HepG2 (cell line): Measurements from ENCODE around the gene GDI1. TPM values are rescaled to one million over a fixed set of nuclear protein-coding genes. Genes with fewer than 3 reads are reported as not detected.

ENCODE experiments used
- ATAC-seq: fragments of 200-7000 bp; cut with Tn5 transposase; 3 replicates; pipeline ENCODE4 v1.9.1; 2020; ENCODE audit warnings: mild to moderate bottlenecking, moderate library complexity
- BruUV-seq: library from RNA; stranded (reverse); fragments of 400-500 nt; replicated peaks from 2 replicates; lab custom pipeline; 2021; lab: Mats Ljungman, UMichigan
- CTCF ChIA-PET: fragments of 300-600 bp; formaldehyde crosslinking; extraction: SDS; loops from one replicate; lab custom pipeline; 2021; ENCODE audit warnings: low total read pairs, inconsistent platforms, low intra/inter-chr PET ratio; lab: Yijun Ruan, JAX
- POLR2A ChIA-PET: fragments of 350-600 bp; sonication (Branson Sonifier 250); formaldehyde crosslinking; loops from one replicate; lab custom pipeline; 2020; ENCODE audit warnings: antibody characterized with exemption, inconsistent platforms; lab: Yijun Ruan, JAX
- DNase-seq: peaks from one replicate; pipeline ENCODE4 v3.0.0-alpha.2; 2015; ENCODE audit warnings: low spot score
- FAIRE-seq: peaks from 3 replicates; lab custom pipeline; 2011; peaks lifted over from hg19 to GRCh38; lab: Jason Lieb, UNC
- H2AFZ ChIP-seq: one replicate; pipeline ENCODE4 v1.6.1; 2011; ENCODE audit warnings: low read length, inconsistent platforms
- H3K27ac ChIP-seq: fragments of 300-600 bp; 3 replicates; pipeline ENCODE4 v1.8.0; 2011; ENCODE audit warnings: mixed run types, mild to moderate bottlenecking, mixed read lengths, low read length, inconsistent platforms; ENCODE audit not compliant: insufficient read depth; ENCODE audit errors: extremely low read length
- H3K27me3 ChIP-seq, 2 experiments: fragments of 200-600 bp in 1 of 2; 2 replicates in 1 of 2; 3 replicates in 1 of 2; pipeline versions ENCODE4 v1.6.0 to v1.8.0; 2011; ENCODE audit warnings: low read length in 2 of 2, mild to moderate bottlenecking in 2 of 2, moderate library complexity in 2 of 2, inconsistent platforms in 1 of 2; ENCODE audit not compliant: insufficient read depth in 2 of 2, control insufficient read depth in 1 of 2
- H3K36me3 ChIP-seq, 2 experiments: fragments of 200-600 bp in 1 of 2; replicated peaks in 1 of 2; 2 replicates in 1 of 2; 3 replicates in 1 of 2; pipeline versions ENCODE4 v1.5.1 to v1.8.0; 2011; ENCODE audit warnings: low read length in 2 of 2, inconsistent platforms in 1 of 2; ENCODE audit not compliant: insufficient read depth in 2 of 2, control insufficient read depth in 1 of 2
- H3K4me1 ChIP-seq: 2 replicates; pipeline ENCODE4 v1.5.1; 2012; ENCODE audit warnings: low read length, inconsistent platforms; ENCODE audit not compliant: insufficient read depth
- H3K4me2 ChIP-seq: 2 replicates; pipeline ENCODE4 v1.6.0; 2011; ENCODE audit warnings: low read depth, low read length, inconsistent platforms
- H3K4me3 ChIP-seq, 3 experiments: fragments of 200-600 bp in 1 of 3; sonication (generic), shearing (Covaris generic) in 1 of 3; replicated peaks in 1 of 3; 2 replicates each; pipeline ENCODE4 v1.5.1; 2011 to 2016; ENCODE audit warnings: low read length in 3 of 3, inconsistent platforms in 2 of 3, low read depth in 2 of 3, mild to moderate bottlenecking in 2 of 3, control low read depth in 1 of 3, mixed read lengths in 1 of 3; ENCODE audit not compliant: insufficient read depth in 1 of 3
- H3K79me2 ChIP-seq: one replicate; pipeline ENCODE4 v1.6.1; 2011; ENCODE audit warnings: low read length, inconsistent platforms; ENCODE audit not compliant: insufficient read depth
- H3K9ac ChIP-seq: 2 replicates; pipeline ENCODE4 v1.6.0; 2011; ENCODE audit warnings: mild to moderate bottlenecking, low read depth, low read length, inconsistent platforms; ENCODE audit not compliant: insufficient read depth
- H3K9me3 ChIP-seq: 2 replicates; pipeline ENCODE4 v1.5.1; 2012; ENCODE audit warnings: mild to moderate bottlenecking, low read length
- H4K20me1 ChIP-seq: 2 replicates; pipeline ENCODE4 v1.6.0; 2011; ENCODE audit warnings: inconsistent platforms, mild to moderate bottlenecking, low read length, moderate library complexity; ENCODE audit not compliant: insufficient read depth
- ARID2 ChIP-seq: sonication (generic); formaldehyde crosslinking; IDR thresholded peaks from 2 replicates; pipeline ENCODE4 v1.8.1; 2022; ENCODE audit warnings: mild to moderate bottlenecking, missing genetic modification reagents, borderline replicate concordance
- CEBPZ ChIP-seq: IDR thresholded peaks from 2 replicates; pipeline ENCODE4 v1.6.1; 2012; ENCODE audit warnings: low read length, improper control_type of control experiment
- ETV6 ChIP-seq: sonication (generic); formaldehyde crosslinking; conservative IDR thresholded peaks from 2 replicates; pipeline ENCODE4 v1.4.0; 2020; ENCODE audit warnings: missing genetic modification reagents
- FIP1L1 ChIP-seq: fragments of 200-400 bp; formaldehyde crosslinking; IDR thresholded peaks from 2 replicates; pipeline ENCODE4 v1.6.1; 2018; ENCODE audit warnings: low read depth, mild to moderate bottlenecking, low read length, moderate library complexity, borderline replicate concordance; ENCODE audit not compliant: insufficient read depth
- FOXP4 ChIP-seq: sonication (generic); formaldehyde crosslinking; IDR thresholded peaks from 2 replicates; pipeline ENCODE4 v1.4.0; 2020; ENCODE audit warnings: missing genetic modification reagents
- HNRNPUL1 ChIP-seq: fragments of 200-400 bp; formaldehyde crosslinking; IDR thresholded peaks from 2 replicates; pipeline ENCODE4 v1.6.1; 2017; ENCODE audit warnings: low read depth, mild to moderate bottlenecking, low read length, moderate library complexity
- HOXA5 ChIP-seq: sonication (generic); formaldehyde crosslinking; IDR thresholded peaks from 2 replicates; pipeline ENCODE4 v1.4.0; 2020; ENCODE audit warnings: missing genetic modification reagents
- POLR2A ChIP-seq, 2 experiments: IDR thresholded peaks; 2 replicates each; pipeline ENCODE4 v1.6.1; 2011; ENCODE audit warnings: low read depth in 2 of 2, low read length in 2 of 2, mild to moderate bottlenecking in 1 of 2, moderate library complexity in 1 of 2; ENCODE audit not compliant: insufficient read depth in 1 of 2
- RAD51 ChIP-seq: fragments of 450-650 bp; IDR thresholded peaks from 2 replicates; pipeline ENCODE4 v1.6.1; 2016; ENCODE audit warnings: borderline replicate concordance
- RFX3 ChIP-seq: IDR thresholded peaks from 2 replicates; pipeline ENCODE4 v1.6.1; 2016; ENCODE audit warnings: missing biosample characterization, missing genetic modification reagents
- RFXANK ChIP-seq: IDR thresholded peaks from 2 replicates; pipeline ENCODE4 v1.6.1; 2016
- SP4 ChIP-seq: sonication (generic); formaldehyde crosslinking; IDR thresholded peaks from 2 replicates; pipeline ENCODE4 v1.8.1; 2023; ENCODE audit warnings: mild to moderate bottlenecking, missing genetic modification reagents
- TAF15 ChIP-seq: fragments of 200-400 bp; formaldehyde crosslinking; IDR thresholded peaks from one replicate; pipeline ENCODE4 v1.6.1; 2018; ENCODE audit warnings: mild to moderate bottlenecking, low read depth, low read length; ENCODE audit not compliant: poor library complexity, severe bottlenecking
- TEAD2 ChIP-seq: sonication (generic); formaldehyde crosslinking; IDR thresholded peaks from 2 replicates; pipeline ENCODE4 v1.9.0; 2021; ENCODE audit warnings: missing genetic modification reagents
- TMF1 ChIP-seq: sonication (generic); formaldehyde crosslinking; IDR thresholded peaks from 2 replicates; pipeline ENCODE4 v1.8.1; 2022; ENCODE audit warnings: low read depth, missing genetic modification reagents
- ZNF234 ChIP-seq: sonication (generic); formaldehyde crosslinking; conservative IDR thresholded peaks from 2 replicates; pipeline ENCODE4 v1.5.1; 2020; ENCODE audit warnings: mild to moderate bottlenecking, missing genetic modification reagents
- WGBS: methylation state at CpG from one replicate; pipeline ENCODE4 v1.1.6; 2017; ENCODE audit warnings: low lambda C conversion rate; 5-methylcytosine and 5-hydroxymethylcytosine counted together
- in situ Hi-C: cut with HindIII; loops from 2 replicates; pipeline ENCODE4 v1.10.0; 2017; ENCODE audit warnings: low pct_unique_long_range_greater_than_20kb; ENCODE audit not compliant: extremely low pct_ligation_motif_present
- intact Hi-C: fragments of 100-400 bp; cut with micrococcal nuclease; formaldehyde crosslinking; loops from one replicate; pipeline ENCODE4 v1.10.0; 2022; ENCODE audit not compliant: unreplicated experiment
- polyA plus RNA-seq, 8 experiments: library from polyadenylated mRNA; depleted of rRNA in 3 of 8; stranded (reverse) in 7 of 8; unstranded in 1 of 8; fragments of >200 nt; fragmentation: Illumina TruSeq in 4 of 8; extraction: Trizol in 4 of 8; gene quantifications; 2 replicates each; pipeline versions ENCODE4 v1.2.1 to v1.2.3, GENCODE V29; 2011 to 2016; ENCODE audit warnings: low read depth in 4 of 8, missing spikeins in 1 of 8, mixed read lengths in 1 of 8; ENCODE audit not compliant: insufficient read depth in 1 of 8
- total RNA-seq, 5 experiments: library from RNA; depleted of rRNA; stranded (reverse); fragments of >200 nt; fragmentation: Illumina TruSeq; extraction: Trizol; gene quantifications; 2 replicates each; pipeline ENCODE4 v1.2.3, GENCODE V29; 2016; ENCODE audit warnings: low read depth in 1 of 5
- TF ChIP-seq, protein P1 (sequence below): IDR thresholded peaks from 2 replicates; pipeline ENCODE4 v1.6.1; 2018; ENCODE audit warnings: missing genetic modification reagents, mild to moderate bottlenecking, missing compliant biosample characterization
- TF ChIP-seq, protein P2 (sequence below): sonication (generic); formaldehyde crosslinking; IDR thresholded peaks from 2 replicates; pipeline ENCODE4 v1.4.0; 2020; ENCODE audit warnings: mild to moderate bottlenecking, missing genetic modification reagents

The GDI1 gene
- total and polyA plus RNA-seq, 2 of the 13 experiments (the other 11 are each of a cell fraction or from before 2014, with no cell fraction given), result 17.4 to 105 TPM

DNA sequence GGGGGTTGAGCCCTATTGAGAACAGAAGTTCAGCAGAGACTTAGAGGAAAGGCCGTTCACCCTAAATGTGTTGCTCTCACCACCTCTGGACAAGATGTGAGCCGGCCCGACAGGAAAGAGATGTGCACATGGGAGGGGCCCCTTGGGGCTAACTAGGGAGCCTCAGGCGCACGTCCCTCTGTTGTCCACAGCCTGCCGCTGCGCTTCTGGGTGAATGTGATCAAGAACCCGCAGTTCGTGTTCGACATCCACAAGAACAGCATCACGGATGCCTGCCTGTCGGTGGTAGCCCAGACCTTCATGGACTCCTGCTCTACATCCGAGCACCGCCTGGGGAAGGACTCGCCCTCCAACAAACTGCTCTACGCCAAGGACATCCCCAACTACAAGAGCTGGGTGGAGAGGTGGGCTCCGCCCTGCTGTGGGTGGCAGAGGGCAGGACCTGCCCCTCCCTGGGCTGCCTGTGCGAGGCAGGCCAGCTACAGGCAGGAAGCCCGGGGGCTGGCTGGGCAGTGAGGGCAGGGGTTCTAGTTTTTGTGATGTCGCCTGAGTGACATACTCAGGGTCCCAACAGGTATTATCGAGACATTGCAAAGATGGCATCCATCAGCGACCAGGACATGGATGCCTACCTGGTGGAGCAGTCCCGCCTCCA is 34.1 kb downstream of the GDI1 start:
- CTCF ChIA-PET, result no interaction called here
- in situ Hi-C loops, result no loop called here
- BruUV-seq, result no TSS peak

More for the DNA sequence above, 34.1 kb downstream of the GDI1 start:
- FAIRE-seq, result no peak
- Histone ChIP-seq H3K36me3 (peaks cover 5 to 6% of the 10 kb centered on the region in 2 experiments; a peak in 1 of 5 replicates), H2AFZ (no peak overlapping the region), H3K4me3 (no peak overlapping the region), H3K4me1 (peaks cover 12% of the 10 kb centered on the region; the same call in 1 of the 2 replicates), H3K79me2 (no peaks in the 10 kb centered on the region), H3K27me3 (no peaks in the 10 kb centered on the region)
- POLR2A ChIA-PET, result no interaction called here
- no peak for ATAC-seq
- TF ChIP-seq RFX3 (CRISPR knock-in tag) (no peak), RAD51 (no peak), ETV6 (no peak), ZNF234 (CRISPR knock-in tag) (no peak), HNRNPUL1 (no peak), FOXP4 (CRISPR knock-in tag) (no peak), ARID2 (CRISPR knock-in tag) (no peak), HOXA5 (no peak), TEAD2 (CRISPR knock-in tag) (no peak), FIP1L1 (no peak), TAF15 (no peak), POLR2A (IDR thresholded peaks at IDR 0.05; ENCODE audit: insufficient read depth in 1 of 2, low read depth in 2 of 2, low read length in 2 of 2) (no peak), SP4 (no peak), CEBPZ (no peak), RFXANK (no peak), TMF1 (CRISPR knock-in tag) (no peak)
- TF ChIP-seq, protein P1, sequence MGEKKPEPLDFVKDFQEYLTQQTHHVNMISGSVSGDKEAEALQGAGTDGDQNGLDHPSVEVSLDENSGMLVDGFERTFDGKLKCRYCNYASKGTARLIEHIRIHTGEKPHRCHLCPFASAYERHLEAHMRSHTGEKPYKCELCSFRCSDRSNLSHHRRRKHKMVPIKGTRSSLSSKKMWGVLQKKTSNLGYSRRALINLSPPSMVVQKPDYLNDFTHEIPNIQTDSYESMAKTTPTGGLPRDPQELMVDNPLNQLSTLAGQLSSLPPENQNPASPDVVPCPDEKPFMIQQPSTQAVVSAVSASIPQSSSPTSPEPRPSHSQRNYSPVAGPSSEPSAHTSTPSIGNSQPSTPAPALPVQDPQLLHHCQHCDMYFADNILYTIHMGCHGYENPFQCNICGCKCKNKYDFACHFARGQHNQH (CRISPR knock-in tag), result no peak
- TF ChIP-seq, protein P2, sequence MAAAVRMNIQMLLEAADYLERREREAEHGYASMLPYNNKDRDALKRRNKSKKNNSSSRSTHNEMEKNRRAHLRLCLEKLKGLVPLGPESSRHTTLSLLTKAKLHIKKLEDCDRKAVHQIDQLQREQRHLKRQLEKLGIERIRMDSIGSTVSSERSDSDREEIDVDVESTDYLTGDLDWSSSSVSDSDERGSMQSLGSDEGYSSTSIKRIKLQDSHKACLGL (CRISPR knock-in tag), result no peak
- TF ChIP-seq, all 625 proteins: peak for 0
- intact Hi-C loops, result no loop called here
- no peak for DNase-seq
- Histone ChIP-seq H4K20me1 (no peaks in the 10 kb centered on the region), H3K4me2 (no peak overlapping the region), H3K9me3 (no peaks in the 10 kb centered on the region), H3K27ac (no peak overlapping the region), H3K9ac (no peak overlapping the region)
- WGBS, result 100% methylated on average over 4 of the region's 23 CpGs
